ENCODE measurements around the gene PIAS4.

The PIAS4 gene

GRCh38 chr19:4045597-4046361 lies 38.2 kb downstream of the PIAS4 start:
- peaks cover 9% of the 10 kb centered on the region for H3K4me1 ChIP-seq (ENCODE audit: control insufficient read depth, insufficient read depth, low read length)
- H3K27ac ChIP-seq (ENCODE audit: low read length): no peak overlapping the region
- no peaks in the 10 kb centered on the region for H3K27me3 ChIP-seq (ENCODE audit: control insufficient read depth in 1 of 2, insufficient read depth in 2 of 2, low read length in 2 of 2)
- H3K9me3 ChIP-seq (ENCODE audit: control insufficient read depth in 2 of 2, low read length in 2 of 2): no peaks in the 10 kb centered on the region
- peaks cover 0 to 13% of the 10 kb centered on the region in 2 donors for H3K36me3 ChIP-seq (ENCODE audit: control insufficient read depth in 2 of 2, insufficient read depth in 2 of 2, low read length in 2 of 2)
- no peak overlapping the region for H3K9ac ChIP-seq (ENCODE audit: low read length in 2 of 2)
- H3K4me3 ChIP-seq (ENCODE audit: low read length in 2 of 2): no peak overlapping the region

DNA sequence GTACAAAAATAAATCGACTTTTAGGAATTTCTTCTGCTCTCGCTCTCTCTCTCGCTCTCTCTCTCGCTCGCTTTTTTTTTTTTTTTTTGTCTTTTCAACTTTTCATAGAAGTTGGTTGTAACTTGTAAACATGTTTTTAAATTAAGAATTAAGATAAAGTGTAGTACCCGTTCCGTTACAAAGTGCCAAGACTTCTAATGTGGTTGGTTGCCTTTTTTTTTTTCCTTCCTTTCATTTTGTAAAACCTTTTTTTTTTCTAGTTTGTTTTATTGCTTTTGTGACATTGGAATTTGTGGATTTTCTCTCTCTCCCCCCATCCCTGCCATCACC lies 38.8 kb downstream of the PIAS4 start:
- H3K27ac ChIP-seq (ENCODE audit: low read length): no peak overlapping the region
- H3K4me3 ChIP-seq (ENCODE audit: low read length in 2 of 2): no peak overlapping the region
- H3K9ac ChIP-seq (ENCODE audit: low read length in 2 of 2): no peak overlapping the region
- H3K4me1 ChIP-seq (ENCODE audit: control insufficient read depth, insufficient read depth, low read length): peaks cover 9% of the 10 kb centered on the region
- H3K27me3 ChIP-seq (ENCODE audit: control insufficient read depth in 1 of 2, insufficient read depth in 2 of 2, low read length in 2 of 2): no peaks in the 10 kb centered on the region
- peaks cover 3 to 11% of the 10 kb centered on the region in 2 donors for H3K36me3 ChIP-seq (ENCODE audit: control insufficient read depth in 2 of 2, insufficient read depth in 2 of 2, low read length in 2 of 2)
- no peaks in the 10 kb centered on the region for H3K9me3 ChIP-seq (ENCODE audit: control insufficient read depth in 2 of 2, low read length in 2 of 2)

DNA sequence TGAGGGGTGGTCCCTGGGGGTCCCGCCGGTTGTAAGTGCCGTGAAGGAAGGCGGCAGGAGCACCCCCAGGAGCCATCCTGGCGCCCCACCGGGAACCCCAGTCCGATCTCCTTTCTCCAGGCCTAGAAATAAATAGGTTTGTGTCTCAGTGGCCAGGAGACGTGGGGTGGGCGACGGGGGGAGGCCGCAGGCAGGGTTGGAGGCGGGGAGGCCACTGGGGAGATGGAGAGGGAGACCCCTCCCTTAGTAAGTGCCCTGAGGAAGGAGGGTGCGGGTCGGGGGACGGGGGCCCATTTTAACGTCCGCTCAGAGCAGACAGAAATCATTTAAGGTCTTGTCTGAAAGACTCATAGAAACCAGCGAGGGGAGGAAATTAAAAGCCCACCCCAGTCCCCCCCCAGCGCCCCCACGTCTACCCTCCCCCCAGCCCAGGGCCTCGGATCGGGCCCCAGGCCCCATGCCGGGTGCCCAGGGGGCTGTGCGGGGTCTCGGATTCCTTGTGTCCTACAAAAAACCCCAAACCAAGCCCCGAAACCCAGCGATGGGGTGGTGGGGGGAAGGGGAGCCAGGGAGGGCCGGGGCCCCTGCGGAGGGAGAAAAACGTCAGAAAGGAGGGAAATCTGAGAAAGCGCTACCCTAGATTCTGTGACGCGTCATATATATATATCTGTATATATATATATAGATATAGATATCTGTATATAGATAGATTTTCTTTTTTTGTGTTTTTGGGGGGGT lies 39.6 kb downstream of the PIAS4 start:
- Histone ChIP-seq H3K4me1 (ENCODE audit: control insufficient read depth, insufficient read depth, low read length) (peaks cover 11% of the 10 kb centered on the region), H3K27me3 (ENCODE audit: control insufficient read depth in 1 of 2, insufficient read depth in 2 of 2, low read length in 2 of 2) (no peaks in the 10 kb centered on the region), H3K36me3 (ENCODE audit: control insufficient read depth in 2 of 2, insufficient read depth in 2 of 2, low read length in 2 of 2) (peaks cover 6 to 10% of the 10 kb centered on the region in 2 donors)

DNA sequence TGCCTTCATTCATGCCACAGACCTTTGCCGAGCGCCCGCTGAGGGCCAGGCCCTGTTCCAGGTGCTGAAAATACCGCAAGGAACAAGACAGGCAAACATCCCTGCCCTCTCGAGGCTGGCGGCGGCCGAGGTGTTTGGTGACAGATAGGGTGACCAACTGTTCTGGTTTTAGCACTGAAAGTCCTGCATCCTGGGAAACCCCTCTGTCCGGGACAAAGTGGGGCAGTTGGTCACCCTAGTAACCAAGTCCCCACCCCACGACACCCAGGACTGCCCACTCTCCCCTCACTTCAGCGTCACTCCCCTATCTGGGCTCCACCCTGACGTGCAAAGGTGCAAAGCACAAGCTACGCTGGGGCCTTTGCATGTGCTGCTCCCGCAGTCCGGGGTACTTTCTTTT lies 41.9 kb downstream of the PIAS4 start:
- Histone ChIP-seq H3K4me3 (ENCODE audit: low read length in 2 of 2) (no peak overlapping the region), H3K36me3 (ENCODE audit: control insufficient read depth in 2 of 2, insufficient read depth in 2 of 2, low read length in 2 of 2) (peaks cover 20 to 25% of the 10 kb centered on the region in 2 donors), H3K4me1 (ENCODE audit: control insufficient read depth, insufficient read depth, low read length) (peaks cover 29% of the 10 kb centered on the region), H3K27me3 (ENCODE audit: control insufficient read depth in 1 of 2, insufficient read depth in 2 of 2, low read length in 2 of 2) (no peaks in the 10 kb centered on the region), H3K9me3 (ENCODE audit: control insufficient read depth in 2 of 2, low read length in 2 of 2) (no peaks in the 10 kb centered on the region), H3K9ac (ENCODE audit: low read length in 2 of 2) (no peak overlapping the region), H3K27ac (ENCODE audit: low read length) (no peak overlapping the region)

More for the DNA sequence above, 39.6 kb downstream of the PIAS4 start:
- H3K9ac ChIP-seq (ENCODE audit: low read length in 2 of 2): no peak overlapping the region
- H3K4me3 ChIP-seq (ENCODE audit: low read length in 2 of 2): no peak overlapping the region
- H3K9me3 ChIP-seq (ENCODE audit: control insufficient read depth in 2 of 2, low read length in 2 of 2): no peaks in the 10 kb centered on the region
- no peak overlapping the region for H3K27ac ChIP-seq (ENCODE audit: low read length)

DNA sequence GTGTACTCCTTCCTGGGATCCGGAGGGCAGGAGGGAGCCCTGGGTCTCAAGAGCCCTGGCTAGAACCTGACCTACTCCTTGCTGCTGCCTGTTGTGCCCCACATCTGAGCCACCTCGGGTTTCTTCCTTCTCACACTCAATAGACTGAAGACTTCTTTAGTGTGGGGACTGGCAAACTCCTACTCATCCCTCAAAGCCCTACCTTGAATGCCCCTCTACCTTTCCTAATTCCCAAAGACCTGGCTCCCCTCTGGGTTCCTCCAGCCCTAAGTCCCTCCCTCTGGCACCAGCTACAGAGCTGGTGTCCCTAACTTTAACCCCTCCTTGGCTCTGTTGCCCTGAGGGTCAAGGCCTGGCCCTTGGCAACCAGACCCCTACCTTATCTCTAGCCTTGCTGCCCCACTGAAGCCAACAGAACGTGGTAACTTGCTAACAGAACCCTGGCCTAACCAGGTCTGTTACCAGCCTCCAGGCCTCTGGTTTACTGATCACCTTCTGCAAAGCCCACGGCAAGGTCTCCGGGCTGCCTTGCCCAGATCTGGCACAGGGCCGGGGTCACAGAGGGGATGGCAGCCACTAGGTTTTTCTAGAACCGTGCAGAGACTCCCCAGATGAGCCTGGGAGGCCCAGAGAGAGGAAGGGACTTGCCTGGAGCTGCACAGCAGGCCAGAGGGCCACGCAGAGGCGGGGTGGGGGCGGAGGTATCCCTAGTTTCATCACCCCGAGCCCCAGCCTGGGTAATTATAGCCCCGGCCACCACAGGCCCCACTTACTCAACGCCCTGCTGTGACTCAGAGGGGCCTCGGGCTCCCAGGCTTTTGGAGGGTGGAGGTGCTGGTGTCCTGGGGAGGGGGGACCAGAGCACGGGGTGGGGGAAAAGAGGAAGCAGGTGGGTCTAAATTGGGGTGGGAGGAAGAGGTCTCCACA lies 43.9 kb downstream of the PIAS4 start:
- Histone ChIP-seq H3K27me3 (ENCODE audit: control insufficient read depth in 1 of 2, insufficient read depth in 2 of 2, low read length in 2 of 2) (no peaks in the 10 kb centered on the region), H3K4me1 (ENCODE audit: control insufficient read depth, insufficient read depth, low read length) (peaks cover 32% of the 10 kb centered on the region), H3K27ac (ENCODE audit: low read length) (peak overlapping the region; percentile 46), H3K9me3 (ENCODE audit: control insufficient read depth in 2 of 2, low read length in 2 of 2) (no peaks in the 10 kb centered on the region), H3K9ac (ENCODE audit: low read length in 2 of 2) (no peak overlapping the region), H3K4me3 (ENCODE audit: low read length in 2 of 2) (no peak overlapping the region), H3K36me3 (ENCODE audit: control insufficient read depth in 2 of 2, insufficient read depth in 2 of 2, low read length in 2 of 2) (peaks cover 28 to 30% of the 10 kb centered on the region in 2 donors)

- Histone ChIP-seq H3K9me3 (ENCODE audit: control insufficient read depth in 2 of 2, low read length in 2 of 2) (no peaks in the 10 kb centered on the region), H3K4me1 (ENCODE audit: control insufficient read depth, insufficient read depth, low read length) (peaks cover 32% of the 10 kb centered on the region), H3K27ac (ENCODE audit: low read length) (peak overlapping the region; percentile 46), H3K4me3 (ENCODE audit: low read length in 2 of 2) (peak overlapping the region in 1 of 2 donors; percentile 15), H3K27me3 (ENCODE audit: control insufficient read depth in 1 of 2, insufficient read depth in 2 of 2, low read length in 2 of 2) (no peaks in the 10 kb centered on the region), H3K9ac (ENCODE audit: low read length in 2 of 2) (no peak overlapping the region), H3K36me3 (ENCODE audit: control insufficient read depth in 2 of 2, insufficient read depth in 2 of 2, low read length in 2 of 2) (peaks cover 28 to 30% of the 10 kb centered on the region in 2 donors)
Measured at GRCh38 chr19:4052114-4052992, 44.8 kb downstream of the PIAS4 start.

DNA sequence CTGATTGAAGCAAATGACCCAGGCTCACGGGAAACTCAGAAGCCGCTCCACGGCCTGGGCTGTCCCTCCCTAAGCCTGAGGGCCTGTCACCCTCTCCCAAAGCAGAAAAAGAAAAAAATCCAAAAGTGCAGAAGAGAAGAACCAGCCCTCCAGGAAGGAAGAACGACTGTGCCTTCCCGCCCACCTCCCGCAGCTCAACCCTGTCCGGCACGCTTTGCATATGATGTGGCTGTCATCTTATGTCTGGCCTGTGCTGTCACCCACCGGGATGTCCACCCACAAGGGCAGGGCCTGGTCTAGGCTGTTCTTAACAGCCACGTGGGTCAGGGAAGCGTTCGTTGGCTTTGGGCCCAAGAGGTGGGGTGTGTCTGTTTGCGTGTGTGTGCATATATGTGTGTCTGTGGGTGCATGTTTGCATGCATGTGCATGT lies 45.5 kb downstream of the PIAS4 start:
- H3K27me3 ChIP-seq (ENCODE audit: control insufficient read depth in 1 of 2, insufficient read depth in 2 of 2, low read length in 2 of 2): no peaks in the 10 kb centered on the region
- H3K4me3 ChIP-seq (ENCODE audit: low read length in 2 of 2): peak overlapping the region in 1 of 2 donors; percentile 29
- no peak overlapping the region for H3K9ac ChIP-seq (ENCODE audit: low read length in 2 of 2)
- H3K36me3 ChIP-seq (ENCODE audit: control insufficient read depth in 2 of 2, insufficient read depth in 2 of 2, low read length in 2 of 2): peaks cover 28 to 30% of the 10 kb centered on the region in 2 donors
- H3K9me3 ChIP-seq (ENCODE audit: control insufficient read depth in 2 of 2, low read length in 2 of 2): no peaks in the 10 kb centered on the region
- peaks cover 35% of the 10 kb centered on the region for H3K4me1 ChIP-seq (ENCODE audit: control insufficient read depth, insufficient read depth, low read length)
- H3K27ac ChIP-seq (ENCODE audit: low read length): peak overlapping the region; percentile 41

GRCh38 chr19:4053423-4054324 lies 46.1 kb downstream of the PIAS4 start:
- Histone ChIP-seq H3K4me3 (ENCODE audit: low read length in 2 of 2) (peak overlapping the region in 1 of 2 donors; percentile 29), H3K36me3 (ENCODE audit: control insufficient read depth in 2 of 2, insufficient read depth in 2 of 2, low read length in 2 of 2) (peaks cover 28 to 30% of the 10 kb centered on the region in 2 donors), H3K4me1 (ENCODE audit: control insufficient read depth, insufficient read depth, low read length) (peaks cover 40% of the 10 kb centered on the region), H3K9ac (ENCODE audit: low read length in 2 of 2) (no peak overlapping the region), H3K27me3 (ENCODE audit: control insufficient read depth in 1 of 2, insufficient read depth in 2 of 2, low read length in 2 of 2) (no peaks in the 10 kb centered on the region), H3K9me3 (ENCODE audit: control insufficient read depth in 2 of 2, low read length in 2 of 2) (no peaks in the 10 kb centered on the region), H3K27ac (ENCODE audit: low read length) (no peak overlapping the region)

DNA sequence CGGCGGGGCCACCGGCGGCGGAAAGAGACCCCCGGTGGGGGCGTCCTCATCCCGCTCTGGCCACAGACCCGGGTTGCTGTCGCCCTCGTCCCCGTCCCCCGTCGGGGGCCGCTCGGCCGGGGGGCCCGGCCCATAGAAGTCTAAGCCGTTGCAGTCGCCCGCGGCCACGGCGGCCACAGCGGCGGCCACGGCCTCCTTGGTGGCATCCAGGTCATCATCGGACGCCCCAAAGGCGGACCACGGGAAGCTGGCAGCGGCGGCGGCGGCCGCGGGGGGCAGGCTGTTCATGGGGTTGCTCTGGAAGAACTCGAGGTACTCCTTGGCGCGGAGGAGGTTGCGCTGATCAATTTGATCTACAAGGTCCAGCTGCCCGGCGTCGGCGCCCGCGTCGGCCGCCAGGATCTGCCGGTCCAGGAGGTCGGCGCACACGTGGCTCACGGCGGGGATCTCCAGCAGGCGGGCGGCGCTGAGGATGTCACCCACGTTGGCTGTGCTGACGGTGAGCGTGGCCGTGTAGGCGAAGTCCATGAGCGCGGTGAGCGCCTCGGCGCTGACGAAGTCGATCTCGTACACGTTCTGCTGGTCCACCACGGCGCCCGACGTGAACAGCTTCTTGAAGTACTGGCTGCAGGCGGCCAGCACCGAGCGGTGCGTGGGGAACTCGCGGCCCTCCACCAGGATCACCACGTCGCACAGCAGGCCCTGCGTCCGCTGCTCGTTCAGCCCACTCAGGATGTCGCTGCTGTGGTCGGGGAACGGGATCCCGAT lies 47.1 kb downstream of the PIAS4 start:
- Histone ChIP-seq H3K9ac (ENCODE audit: low read length in 2 of 2) (no peak overlapping the region), H3K4me3 (ENCODE audit: low read length in 2 of 2) (no peak overlapping the region), H3K9me3 (ENCODE audit: control insufficient read depth in 2 of 2, low read length in 2 of 2) (no peaks in the 10 kb centered on the region), H3K36me3 (ENCODE audit: control insufficient read depth in 2 of 2, insufficient read depth in 2 of 2, low read length in 2 of 2) (peaks cover 28% of the 10 kb centered on the region in 2 donors), H3K27me3 (ENCODE audit: control insufficient read depth in 1 of 2, insufficient read depth in 2 of 2, low read length in 2 of 2) (no peaks in the 10 kb centered on the region), H3K27ac (ENCODE audit: low read length) (no peak overlapping the region), H3K4me1 (ENCODE audit: control insufficient read depth, insufficient read depth, low read length) (peaks cover 45% of the 10 kb centered on the region)

Data from stomach smooth muscle (tissue), 2 donors.